Dermis blood vessel endothelial cell (primary cell): Measurements from ENCODE around the gene PDIA2. TPM values are rescaled to one million over a fixed set of nuclear protein-coding genes. Genes with fewer than 3 reads are reported as not detected.
"Not testable (repeated sequence)": the region's sequence is repeated elsewhere in the genome, so short reads cannot be mapped to it uniquely, and the experiment has no call there.

Source experiments
- DNase-seq: peaks from one replicate; pipeline ENCODE4 v3.0.0; 2010
- total RNA-seq: library from RNA; depleted of rRNA; stranded (reverse); fragments of >200 nt; gene quantifications from 2 replicates; pipeline ENCODE4 v1.2.3, GENCODE V29; 2014

Gene PDIA2
- total RNA-seq, 1 donor from 2014 or later: 0.34 TPM

GRCh38 chr16:301950-302349 lies 19.0 kb downstream of the PDIA2 start:
- no peak for DNase-seq

- DNase-seq: peak; percentile 36
These were observed 21.0 kb downstream of the PDIA2 start for GRCh38 chr16:303760-304505.

DNA sequence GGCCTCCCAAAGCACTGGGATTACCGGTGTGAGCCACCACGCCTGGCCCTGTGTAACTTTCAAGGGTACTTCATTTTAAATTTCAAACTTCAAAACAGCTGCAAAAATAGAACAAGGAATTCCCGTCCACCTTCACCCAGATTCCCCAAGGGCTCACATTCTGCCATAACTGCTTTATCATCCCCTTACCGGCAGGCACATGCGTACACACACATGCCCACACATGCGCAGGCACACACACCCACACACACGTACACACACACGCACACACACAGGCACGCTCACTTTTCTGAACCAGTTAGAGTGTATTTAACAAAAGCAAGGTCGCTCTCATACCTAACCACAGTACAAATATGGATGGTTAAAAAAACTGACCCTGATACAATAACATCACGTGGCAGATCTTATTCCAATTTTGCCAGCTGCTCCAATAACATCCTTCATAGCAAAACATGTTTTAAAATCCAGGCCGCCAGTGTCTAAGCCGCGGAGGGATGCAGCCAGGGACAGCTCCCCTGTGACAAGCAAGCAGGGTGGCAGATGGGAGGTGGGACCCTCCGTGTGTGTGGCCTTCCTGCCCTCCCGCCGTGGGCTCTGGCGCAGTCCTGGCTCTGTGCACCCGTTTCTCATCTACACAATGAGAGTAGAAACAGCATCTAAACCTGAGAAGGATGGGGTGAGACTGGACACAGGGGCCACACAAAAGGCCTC lies 23.1 kb downstream of the PDIA2 start:
- DNase-seq: no peak

GRCh38 chr16:306911-307370 lies 24.0 kb downstream of the PDIA2 start:
- no peak for DNase-seq

DNA sequence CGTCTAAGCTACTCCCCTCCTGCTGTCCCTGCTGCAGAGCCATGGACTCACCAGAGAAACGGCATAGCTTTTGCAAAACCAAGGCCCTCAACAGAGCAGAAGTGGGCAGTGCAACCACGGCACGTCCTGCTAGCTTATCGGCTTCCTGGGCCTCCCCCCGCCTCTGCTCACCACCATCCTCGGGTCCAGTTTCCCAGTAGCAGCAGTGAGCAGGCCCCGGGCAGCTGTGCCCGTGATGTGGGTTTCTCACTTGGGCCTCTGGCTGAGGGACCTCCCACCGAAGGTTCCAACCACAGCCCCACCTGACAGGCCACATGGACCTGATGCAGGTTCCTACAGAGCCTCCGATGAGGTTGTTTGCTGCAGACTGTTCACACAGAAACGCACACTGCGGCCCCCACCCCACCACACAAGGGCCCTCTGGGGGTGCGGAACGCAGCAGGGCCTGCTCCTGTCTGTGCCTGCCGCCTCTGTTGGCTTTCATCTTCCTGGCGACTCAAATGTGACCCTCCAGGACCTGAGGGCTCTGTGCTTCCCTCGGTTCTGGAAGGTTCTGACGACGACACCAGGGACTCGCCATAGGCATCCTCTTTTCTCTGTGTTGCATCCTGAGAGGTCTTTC lies 24.8 kb downstream of the PDIA2 start:
- no peak for DNase-seq

DNA sequence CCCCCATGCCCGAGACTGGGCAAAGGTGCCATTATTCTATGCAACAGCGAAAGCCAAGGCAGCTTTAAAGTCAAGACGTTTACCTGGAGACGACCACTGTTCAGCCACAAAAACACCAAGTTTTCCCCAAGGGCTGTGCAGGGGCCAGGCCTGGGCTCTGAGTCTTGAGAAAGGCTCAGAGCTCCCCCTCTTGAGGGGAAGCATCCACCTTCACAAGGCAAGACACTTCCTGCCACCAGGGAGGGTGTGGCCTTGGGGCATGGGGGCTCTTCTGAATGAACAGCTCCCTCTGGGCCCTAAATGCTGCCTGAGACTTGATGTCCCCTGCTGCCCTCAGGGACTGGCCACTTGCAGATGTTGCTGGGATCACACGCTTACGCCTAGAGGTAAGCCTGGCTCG lies 26.5 kb downstream of the PDIA2 start:
- DNase-seq: no peak

DNA sequence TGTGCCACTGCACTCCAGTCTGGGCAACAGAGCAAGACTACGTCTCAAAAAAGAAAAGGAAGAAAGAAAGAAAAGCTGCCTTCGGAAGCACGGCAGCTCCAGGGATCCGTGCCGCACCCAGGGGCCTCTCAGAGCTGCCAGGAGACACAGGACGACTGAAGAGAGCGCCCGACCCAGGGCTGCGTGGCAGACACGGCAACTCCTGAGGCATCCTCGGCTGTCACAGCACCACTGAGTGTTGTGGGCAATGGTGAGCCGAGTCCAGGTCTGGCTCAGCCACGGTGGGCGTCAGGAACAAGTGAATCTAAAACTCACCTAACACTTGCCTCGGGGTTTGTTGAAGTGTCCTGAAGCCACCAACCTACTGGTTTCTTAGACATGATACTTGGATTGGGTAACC lies 28.8 kb downstream of the PDIA2 start:
- DNase-seq: no peak

DNA sequence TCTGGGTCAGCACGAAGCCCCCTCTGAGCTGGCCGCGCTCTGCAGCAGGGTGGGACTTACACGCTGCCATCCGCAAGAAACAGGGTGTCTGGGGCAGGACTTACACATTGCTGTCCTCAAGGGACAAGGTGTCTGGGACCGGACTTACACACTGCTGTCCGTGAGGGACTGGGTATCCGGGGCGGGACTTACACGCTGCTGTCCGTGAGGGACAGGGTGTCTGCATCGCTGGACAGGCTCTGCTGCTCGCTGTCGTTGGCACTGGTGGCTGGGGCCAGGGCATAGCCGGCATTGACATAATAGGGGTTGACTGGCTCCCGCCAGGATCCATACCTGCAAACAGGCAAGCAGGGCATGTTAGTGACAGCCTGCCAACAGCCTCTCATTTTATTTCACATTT lies 31.4 kb downstream of the PDIA2 start:
- no peak for DNase-seq

- no peak for DNase-seq
These were observed 31.9 kb downstream of the PDIA2 start for GRCh38 chr16:314795-315299.

DNA sequence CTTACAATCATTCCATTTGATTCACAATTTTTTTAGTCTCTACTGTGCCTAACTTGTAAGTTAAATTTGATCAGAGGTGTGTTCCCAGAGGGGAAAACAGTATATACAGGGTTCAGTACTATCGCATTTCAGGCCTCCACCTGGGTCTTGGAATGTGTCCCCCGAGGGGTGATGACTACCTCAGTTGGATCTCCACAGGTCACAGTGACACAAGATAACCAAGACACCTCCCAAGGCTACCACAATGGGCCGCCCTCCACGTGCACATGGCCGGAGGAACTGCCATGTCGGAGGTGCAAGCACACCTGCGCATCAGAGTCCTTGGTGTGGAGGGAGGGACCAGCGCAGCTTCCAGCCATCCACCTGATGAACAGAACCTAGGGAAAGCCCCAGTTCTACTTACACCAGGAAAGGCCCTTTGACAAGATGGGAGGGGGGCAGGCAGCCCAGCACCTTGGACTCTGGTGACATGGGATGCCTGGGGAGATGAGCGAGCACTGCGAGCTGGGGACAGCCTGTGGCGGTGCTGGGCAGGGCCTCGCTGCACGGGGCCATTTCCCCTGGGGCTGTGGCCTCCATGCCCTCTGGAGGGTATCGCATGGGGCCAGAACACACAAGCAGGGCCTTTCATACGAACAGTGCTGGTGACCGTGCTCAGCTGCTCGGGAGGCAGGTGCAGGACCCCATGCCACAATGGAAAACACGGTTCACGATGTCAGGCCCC lies 33.9 kb downstream of the PDIA2 start:
- no peak for DNase-seq

DNA sequence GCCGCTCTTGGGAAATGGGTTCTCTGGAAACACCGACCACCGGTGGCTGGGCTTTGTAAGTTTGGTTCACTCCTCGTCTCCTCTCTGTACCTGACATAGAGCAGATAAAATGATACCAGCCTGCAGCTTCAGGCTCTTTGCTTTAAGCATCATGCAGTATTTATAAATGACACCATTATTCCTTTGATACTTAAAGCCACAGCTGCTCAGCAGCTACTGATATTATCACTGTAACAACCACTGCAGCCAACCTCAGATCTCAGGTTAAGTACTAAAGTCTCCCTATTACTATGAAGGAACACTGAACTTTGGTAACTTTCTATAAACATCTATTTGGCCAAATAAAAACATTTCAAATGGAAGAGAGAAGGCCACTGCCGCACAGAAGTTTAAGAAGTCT lies 34.6 kb downstream of the PDIA2 start:
- DNase-seq: no peak

- DNase-seq: no peak
These were observed 35.7 kb downstream of the PDIA2 start for GRCh38 chr16:318628-319027.

DNA sequence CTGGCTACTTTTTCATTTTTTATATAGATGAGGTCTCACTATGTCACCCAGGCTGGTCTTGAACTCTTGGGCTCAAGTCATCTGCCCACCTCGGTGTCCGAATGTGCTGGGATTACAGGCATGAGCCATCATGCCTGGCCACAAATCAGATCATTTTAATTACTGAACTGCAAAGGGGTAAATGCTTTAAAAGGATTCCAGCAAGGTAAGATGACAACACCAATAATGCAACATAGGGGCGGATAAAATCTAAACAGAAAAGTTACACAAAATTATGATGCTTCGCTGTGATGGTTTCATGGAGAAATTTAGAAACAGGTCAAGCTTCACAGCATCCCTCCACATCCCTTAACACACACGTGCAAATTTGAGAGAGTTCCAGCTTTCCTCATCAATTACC lies 37.2 kb downstream of the PDIA2 start:
- DNase-seq: no peak

- DNase-seq: no peak
These were observed 38.6 kb downstream of the PDIA2 start for GRCh38 chr16:321532-321931.

- no peak for DNase-seq
These were observed 39.6 kb downstream of the PDIA2 start for GRCh38 chr16:322476-323143.

GRCh38 chr16:324201-324450 lies 41.2 kb downstream of the PDIA2 start:
- DNase-seq: no peak

GRCh38 chr16:324451-325334 lies 41.7 kb downstream of the PDIA2 start:
- DNase-seq: peak; percentile 26

DNA sequence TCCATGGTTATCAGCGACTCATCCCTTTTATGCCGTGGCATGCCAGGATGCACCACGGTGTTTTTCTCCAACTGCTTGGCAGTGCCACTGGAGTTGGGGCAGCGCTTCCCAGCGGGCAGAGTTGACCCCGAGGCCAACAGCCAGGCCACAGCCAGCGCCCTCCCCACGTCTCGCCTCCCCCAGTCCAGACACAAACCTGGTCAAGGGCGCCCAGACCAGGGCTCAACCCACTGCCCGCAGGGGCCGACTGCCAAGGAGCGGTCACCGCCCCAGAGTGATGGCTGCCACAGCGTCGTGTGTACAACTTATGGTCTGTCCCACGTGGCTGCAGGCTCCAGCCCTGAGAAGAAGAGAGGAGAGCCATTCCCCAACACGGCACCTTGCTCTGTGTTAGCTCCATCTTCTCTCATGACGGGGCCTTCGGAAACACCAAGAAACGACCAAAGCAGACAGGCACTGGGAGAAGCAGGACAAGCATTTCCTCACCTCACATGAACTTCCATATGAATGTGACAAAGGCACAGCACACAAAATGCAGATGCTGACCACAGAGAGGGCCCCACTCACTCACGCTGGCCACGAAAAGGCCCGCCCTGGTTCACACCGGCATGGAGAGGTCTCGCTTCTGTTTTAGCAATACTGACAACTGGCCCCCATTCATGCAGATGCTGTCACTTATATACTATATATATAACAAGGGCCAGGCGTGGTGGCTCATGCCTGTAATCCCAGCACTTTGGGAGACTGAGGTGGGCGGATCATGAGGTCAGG lies 42.6 kb downstream of the PDIA2 start:
- no peak for DNase-seq

- DNase-seq: no peak
These were observed 47.8 kb downstream of the PDIA2 start for GRCh38 chr16:330741-331140.

DNA sequence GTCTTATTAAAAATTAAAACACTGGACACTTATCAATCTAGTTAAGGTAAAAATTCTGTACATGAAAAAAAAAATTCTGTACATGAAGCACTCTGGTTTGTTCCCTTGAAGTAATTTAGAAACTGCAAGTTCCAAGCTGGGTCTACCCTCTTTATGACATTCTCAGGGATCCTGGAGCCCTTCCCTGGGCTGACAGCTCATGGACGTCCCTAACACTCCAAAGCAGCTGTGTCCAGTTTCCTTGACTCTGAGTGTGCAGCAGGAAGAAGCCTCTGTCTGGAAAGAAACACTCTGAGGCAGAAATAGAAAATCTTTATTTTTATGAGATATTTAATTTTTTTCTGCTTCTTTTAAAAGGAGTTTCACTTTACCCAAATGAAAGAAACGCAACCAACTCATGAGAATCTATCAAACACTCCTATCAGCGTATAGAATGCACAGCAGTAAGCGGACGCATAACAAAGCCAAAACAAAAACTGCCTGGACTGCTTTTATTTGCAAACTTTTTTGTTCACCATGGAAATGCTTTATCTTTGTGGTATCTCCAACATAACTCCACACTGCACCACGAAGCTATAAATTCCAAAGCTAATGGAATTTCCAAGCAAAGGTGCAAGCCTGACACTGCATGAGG lies 48.3 kb downstream of the PDIA2 start:
- not testable (repeated sequence) for DNase-seq
